ENCODE measurements around the gene SLC29A3.

SLC29A3 gene

DNA sequence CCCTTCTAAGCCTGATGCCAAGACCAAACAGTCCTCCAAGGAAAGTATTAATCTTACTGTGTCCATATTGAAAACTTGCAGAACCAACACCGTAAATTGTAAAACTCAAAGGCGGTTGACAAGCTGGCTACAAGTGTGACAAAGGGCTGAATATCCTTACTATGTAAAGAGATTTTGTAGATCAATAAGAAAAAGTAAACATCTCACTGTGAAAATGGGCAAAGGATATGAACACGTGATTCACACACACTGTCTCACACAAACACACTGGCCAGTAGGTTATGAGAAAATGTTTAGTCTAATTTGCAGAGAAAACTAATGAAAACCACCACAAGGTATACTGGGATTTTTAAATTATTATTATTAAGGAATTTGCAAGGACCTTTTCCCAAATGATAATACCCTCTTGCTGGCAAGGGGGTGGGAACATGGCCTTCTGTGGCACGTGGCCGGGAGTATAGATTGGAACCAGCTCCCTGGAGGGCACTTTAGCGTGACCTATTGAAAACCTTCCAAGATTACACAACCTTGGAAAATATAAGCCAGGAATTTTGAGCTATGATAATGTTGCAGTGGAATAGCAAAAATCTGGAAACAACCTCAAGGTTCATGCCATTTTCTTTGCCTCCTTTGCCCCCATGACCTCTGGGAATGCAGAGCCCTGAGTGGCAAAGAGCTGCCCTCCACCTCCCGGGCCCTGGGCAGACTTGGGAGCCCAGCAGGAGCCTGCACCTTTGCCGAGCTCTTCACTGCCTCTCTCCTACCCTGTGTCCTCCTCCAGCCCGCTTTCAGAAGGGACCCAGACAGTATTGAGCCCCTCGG, 26.2 kb upstream of the SLC29A3 start:
- H3K9me3 ChIP-seq, result no peaks in the 10 kb centered on the region
- no peaks in the 10 kb centered on the region for H3K27me3 ChIP-seq
- no peak overlapping the region for H3K4me3 ChIP-seq (ENCODE audit: low read depth, low read length)
- TF ChIP-seq, protein P1, sequence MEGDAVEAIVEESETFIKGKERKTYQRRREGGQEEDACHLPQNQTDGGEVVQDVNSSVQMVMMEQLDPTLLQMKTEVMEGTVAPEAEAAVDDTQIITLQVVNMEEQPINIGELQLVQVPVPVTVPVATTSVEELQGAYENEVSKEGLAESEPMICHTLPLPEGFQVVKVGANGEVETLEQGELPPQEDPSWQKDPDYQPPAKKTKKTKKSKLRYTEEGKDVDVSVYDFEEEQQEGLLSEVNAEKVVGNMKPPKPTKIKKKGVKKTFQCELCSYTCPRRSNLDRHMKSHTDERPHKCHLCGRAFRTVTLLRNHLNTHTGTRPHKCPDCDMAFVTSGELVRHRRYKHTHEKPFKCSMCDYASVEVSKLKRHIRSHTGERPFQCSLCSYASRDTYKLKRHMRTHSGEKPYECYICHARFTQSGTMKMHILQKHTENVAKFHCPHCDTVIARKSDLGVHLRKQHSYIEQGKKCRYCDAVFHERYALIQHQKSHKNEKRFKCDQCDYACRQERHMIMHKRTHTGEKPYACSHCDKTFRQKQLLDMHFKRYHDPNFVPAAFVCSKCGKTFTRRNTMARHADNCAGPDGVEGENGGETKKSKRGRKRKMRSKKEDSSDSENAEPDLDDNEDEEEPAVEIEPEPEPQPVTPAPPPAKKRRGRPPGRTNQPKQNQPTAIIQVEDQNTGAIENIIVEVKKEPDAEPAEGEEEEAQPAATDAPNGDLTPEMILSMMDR (IDR thresholded peaks at IDR 0.05; ENCODE audit: low read depth, low read length), result no peak
- H3K4me1 ChIP-seq, result peaks cover 4% of the 10 kb centered on the region; the same call in 1 of the 2 replicates
- no peak for DNase-seq
- H3K36me3 ChIP-seq, result peaks cover 96% of the 10 kb centered on the region

DNA sequence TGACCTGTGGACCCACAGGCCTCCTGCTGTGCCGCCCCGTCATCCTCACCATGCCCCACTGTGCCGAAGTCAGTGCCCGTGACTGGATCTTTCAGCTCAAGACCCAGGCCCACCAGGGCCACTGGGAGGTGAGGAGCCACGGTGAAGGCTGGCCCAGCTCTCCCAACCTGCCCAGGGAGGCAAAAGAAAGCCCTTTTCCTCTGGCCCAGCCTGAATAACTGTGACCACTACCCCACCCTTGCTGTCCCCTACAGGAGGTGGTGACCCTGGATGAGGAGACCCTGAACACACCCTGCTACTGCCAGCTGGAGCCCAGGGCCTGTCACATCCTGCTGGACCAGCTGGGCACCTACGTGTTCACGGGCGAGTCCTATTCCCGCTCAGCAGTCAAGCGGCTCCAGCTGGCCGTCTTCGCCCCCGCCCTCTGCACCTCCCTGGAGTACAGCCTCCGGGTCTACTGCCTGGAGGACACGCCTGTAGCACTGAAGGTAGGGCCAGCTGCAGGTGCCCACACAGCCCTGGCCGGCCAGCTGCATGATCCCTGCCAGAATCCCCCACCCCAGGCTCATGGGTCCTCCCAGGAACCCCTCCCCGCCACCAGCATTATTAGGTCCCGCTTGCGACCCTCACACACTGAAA, 25.5 kb upstream of the SLC29A3 start:
- Histone ChIP-seq H3K4me3 (ENCODE audit: low read depth, low read length) (no peak overlapping the region), H3K36me3 (peaks cover 96% of the 10 kb centered on the region), H3K4me1 (peaks cover 4% of the 10 kb centered on the region; the same call in 1 of the 2 replicates), H3K27me3 (no peaks in the 10 kb centered on the region), H3K9me3 (no peaks in the 10 kb centered on the region)
- TF ChIP-seq, protein P1 (IDR thresholded peaks at IDR 0.05; ENCODE audit: low read depth, low read length), result no peak
- no peak for DNase-seq

DNA sequence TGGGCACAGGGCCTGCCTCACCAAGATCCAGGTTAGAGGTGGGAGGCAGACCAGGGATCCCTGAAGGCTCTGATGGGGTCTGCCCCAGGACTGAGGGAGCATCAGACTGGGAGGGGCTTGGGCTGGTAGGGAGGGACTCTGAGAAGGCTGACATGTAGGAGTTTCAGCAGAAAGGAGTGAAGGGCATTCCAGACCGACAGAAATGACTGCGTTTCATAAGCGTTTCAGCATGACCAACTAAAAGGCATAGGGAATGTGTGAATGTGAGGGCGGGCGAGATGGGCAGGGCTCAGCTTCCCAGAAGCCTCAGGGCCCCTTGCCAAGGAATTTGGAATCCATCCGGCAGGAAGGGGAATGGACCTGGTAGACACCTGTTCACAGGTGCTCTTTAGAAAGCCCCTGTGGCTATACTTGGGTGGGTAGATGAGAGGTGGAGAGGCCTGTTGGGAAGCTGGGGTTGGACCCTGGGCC, 24.9 kb upstream of the SLC29A3 start:
- TF ChIP-seq, protein P1 (IDR thresholded peaks at IDR 0.05; ENCODE audit: low read depth, low read length), result no peak
- Histone ChIP-seq H3K36me3 (peaks cover 96% of the 10 kb centered on the region), H3K27me3 (no peaks in the 10 kb centered on the region), H3K9me3 (no peaks in the 10 kb centered on the region), H3K4me1 (peaks cover 4% of the 10 kb centered on the region; the same call in 1 of the 2 replicates), H3K4me3 (ENCODE audit: low read depth, low read length) (no peak overlapping the region)
- no peak for DNase-seq

DNA sequence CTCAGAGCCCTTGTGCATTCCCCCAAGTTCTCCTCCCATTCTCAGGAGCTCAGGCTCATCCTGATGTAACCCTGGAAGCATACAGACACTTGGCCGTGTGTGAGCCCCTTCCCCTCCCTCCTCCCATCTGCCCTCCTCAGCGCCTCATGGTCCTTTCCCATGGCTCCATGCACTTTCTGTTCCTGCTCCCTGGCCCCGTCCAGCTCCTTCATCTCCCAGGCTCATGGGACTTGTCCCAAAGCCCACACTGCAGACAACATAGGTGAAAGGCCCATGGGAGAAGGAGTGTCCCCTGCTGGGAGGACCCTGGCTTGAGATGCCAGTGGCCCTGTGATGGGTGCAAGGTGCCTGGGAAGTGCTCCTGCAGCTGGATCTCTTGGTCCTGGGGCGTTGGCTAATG, 24.2 kb upstream of the SLC29A3 start:
- H3K9me3 ChIP-seq, result no peaks in the 10 kb centered on the region
- no peaks in the 10 kb centered on the region for H3K27me3 ChIP-seq
- TF ChIP-seq, protein P1 (IDR thresholded peaks at IDR 0.05; ENCODE audit: low read depth, low read length), result no peak
- DNase-seq, result no peak
- peaks cover 4% of the 10 kb centered on the region; the same call in 1 of the 2 replicates for H3K4me1 ChIP-seq
- peaks cover 97% of the 10 kb centered on the region for H3K36me3 ChIP-seq
- no peak overlapping the region for H3K4me3 ChIP-seq (ENCODE audit: low read depth, low read length)

DNA sequence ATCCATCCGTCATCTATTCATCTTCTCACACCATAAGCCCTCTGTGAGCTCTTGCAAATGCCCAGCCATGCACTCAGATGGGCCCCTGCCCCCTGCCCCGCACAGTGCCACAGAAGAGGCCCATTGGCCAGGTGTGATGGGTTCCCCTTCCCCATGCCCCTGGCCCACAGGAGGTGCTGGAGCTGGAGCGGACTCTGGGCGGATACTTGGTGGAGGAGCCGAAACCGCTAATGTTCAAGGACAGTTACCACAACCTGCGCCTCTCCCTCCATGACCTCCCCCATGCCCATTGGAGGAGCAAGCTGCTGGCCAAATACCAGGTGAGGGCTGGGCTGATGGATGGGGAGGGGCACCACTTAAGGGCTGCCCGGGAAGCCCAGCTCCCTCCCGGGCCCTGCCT, 23.4 kb upstream of the SLC29A3 start:
- H3K9me3 ChIP-seq, result no peaks in the 10 kb centered on the region
- H3K36me3 ChIP-seq, result peaks cover 97% of the 10 kb centered on the region

More for the DNA sequence above, 23.4 kb upstream of the SLC29A3 start:
- no peak for DNase-seq
- Histone ChIP-seq H3K27me3 (no peaks in the 10 kb centered on the region), H3K4me1 (no peaks in the 10 kb centered on the region), H3K4me3 (ENCODE audit: low read depth, low read length) (no peak overlapping the region)
- TF ChIP-seq, protein P1 (IDR thresholded peaks at IDR 0.05; ENCODE audit: low read depth, low read length), result no peak

All from BE2C (cell line).